Measurements from ENCODE around the gene FOXO1.

GRCh38 chr13:40612041-40612440, 54.4 kb downstream of the FOXO1 start:
- no peak for TF ChIP-seq CTCF (conservative IDR thresholded peaks at IDR 0.05)
- TF ChIP-seq EZH2 (IDR thresholded peaks at IDR 0.05; ENCODE audit: low read depth) = no peak
